CD4-positive, alpha-beta T cell treated with Interleukin-4 for 4 hours (primary cell): ENCODE data around the gene DNHD1.

Experiments
- DNase-seq: peaks from one replicate; pipeline ENCODE4 v3.0.0-alpha.2; 2020

DNHD1 gene

DNA sequence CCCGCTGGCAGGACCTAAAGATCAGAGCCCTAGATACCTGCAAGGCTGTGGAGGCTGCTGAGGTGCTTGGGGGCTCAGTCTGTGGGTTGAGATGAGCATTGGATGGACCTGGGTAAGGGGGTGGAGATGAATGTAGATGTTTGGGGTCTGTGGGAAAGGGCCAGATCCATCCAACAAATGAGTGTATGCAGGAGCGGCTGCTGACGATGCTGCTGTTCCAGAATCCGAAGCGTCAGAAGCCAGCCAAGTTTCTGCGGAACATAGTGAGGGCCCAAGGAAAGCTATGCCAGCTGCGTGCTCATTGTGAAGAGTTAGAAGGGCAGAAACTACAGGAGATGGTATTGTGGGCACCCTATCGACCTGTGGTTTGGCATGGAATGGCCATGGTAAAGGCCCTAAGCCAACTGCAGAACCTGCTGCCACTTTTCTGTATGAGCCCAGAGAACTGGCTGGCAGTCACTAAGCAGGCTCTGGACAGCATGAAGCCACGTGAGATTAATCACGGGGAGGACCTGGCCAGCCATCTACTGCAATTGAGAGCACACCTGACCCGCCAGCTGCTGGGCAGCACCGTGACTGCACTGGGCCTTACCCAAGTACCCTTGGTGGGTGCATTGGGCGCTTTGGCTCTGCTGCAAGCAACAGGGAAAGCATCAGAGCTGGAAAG, 69.8 kb downstream of the DNHD1 start:
- DNase-seq, result no peak

DNA sequence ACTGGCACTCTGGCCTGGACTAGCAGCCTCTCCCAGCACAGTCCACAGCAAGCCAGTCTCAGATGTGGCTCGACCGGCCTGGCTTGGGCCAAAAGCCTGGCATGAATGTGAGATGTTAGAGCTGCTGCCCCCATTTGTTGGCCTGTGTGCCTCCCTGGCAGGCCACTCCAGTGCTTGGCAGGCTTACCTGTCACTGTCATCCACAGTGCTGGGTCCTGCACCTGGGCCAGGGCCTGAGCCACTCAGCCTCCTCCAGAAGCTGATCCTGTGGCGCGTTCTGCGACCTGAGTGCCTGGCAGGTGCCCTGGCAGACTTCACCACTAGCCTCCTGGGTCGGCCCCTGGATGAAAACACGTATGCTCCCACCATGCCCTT, 70.3 kb downstream of the DNHD1 start:
- no peak for DNase-seq

DNA sequence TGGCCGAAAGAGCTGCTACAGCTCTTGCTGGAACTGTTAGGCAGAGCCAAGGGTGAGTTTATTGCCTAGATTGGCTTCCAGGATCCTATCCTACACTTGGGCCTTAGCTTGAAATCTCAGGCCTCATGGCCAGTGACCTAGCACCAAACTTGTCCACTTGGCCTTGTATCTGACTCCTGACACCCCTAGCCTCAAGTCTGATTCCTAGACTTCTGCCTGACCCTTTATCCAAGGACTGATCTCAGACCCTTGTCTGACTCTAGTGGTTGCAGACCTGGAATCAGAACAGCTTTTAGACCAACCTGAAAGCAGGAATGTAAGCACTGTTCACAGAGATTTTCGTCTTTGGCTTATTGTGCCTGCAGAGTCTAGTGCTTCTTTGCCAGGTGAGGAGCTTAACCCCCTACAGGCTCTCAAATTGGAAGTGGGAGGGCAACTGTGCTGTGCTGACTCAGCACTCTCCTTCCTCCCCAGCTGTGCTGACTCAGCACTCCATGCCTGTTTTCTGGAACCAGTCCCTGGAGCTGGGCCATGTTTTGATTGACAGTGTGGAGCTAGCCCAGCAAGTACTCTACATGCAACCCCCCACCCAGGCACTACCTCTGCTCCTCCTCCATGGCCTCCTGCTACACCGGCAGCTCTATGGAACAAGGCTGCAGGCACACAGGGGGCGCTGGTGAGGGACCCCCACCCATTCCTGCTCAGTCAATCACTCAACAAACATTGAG, 71.3 kb downstream of the DNHD1 start:
- DNase-seq, result no peak

DNA sequence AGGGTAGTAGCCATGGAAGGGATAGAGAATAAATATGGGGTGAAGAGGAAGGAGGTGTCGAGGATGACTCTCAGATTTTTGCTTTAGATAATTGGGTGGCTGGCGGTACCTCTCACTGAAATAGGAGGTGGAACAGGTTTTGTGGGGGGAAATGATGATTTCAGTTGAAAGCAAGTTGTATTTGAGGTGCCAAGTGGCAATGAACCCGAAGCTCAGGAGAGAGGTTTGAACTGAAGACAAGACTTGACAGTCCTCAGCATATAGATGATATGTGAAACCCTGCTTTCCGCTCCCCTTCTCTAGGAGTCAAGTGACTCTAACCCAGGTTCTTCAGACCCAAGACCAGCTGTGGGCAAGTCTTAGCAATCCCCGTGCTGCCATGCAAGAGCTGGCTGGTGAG, 72.6 kb downstream of the DNHD1 start:
- DNase-seq, result no peak

DNA sequence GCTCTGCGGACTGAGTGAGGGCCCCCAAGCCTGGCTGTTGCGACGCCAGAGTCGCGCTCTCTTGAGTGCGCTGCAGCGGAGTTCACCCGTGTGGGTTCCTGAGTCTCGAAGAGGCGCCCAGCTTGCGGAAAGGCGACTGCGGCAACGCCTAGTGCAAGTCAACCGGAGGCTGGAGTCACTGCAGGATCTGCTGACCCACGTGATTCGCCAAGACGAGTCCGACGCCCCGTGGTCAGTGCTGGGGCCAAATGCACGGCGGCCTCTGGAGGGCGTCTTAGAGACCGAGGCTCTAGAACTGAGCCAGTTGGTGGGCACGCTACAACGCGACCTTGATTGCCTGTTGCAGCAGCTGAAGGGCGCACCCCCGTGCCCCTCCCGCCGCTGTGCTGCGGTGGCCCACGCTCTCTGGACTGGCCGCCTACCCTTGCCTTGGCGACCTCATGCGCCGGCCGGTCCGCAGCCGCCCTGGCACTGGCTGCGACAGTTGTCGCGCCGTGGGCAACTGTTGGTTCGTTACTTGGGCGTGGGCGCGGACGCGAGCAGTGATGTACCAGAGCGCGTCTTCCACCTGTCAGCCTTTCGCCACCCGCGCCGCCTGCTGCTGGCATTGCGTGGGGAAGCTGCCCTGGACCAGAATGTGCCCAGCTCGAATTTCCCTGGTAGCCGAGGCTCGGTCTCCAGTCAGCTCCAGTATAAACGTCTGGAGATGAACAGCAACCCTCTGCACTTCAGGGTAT, 73.8 kb downstream of the DNHD1 start:
- no peak for DNase-seq

DNA sequence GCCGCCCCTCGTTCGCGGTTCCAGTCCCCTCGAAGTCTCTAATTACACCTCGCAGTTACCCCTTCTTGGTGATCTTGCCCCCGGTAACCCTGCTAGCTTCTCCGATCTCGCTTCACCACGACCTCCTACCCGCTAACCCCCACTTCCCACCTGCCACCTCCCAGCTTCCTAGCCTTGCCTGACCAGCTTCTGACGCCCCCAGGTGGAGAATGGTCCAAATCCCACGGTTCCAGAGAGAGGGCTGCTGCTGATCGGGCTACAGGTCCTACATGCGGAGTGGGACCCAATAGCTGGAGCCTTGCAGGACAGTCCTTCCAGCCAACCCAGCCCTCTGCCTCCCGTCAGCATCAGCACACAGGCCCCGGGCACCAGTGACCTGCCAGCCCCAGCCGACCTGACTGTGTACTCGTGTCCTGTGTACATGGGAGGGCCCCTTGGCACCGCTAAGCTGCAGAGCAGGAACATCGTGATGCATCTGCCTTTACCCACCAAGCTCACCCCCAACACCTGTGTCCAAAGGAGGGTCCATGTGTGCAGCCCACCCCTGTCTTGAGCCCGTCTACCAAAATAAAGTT, 74.4 kb downstream of the DNHD1 start:
- no peak for DNase-seq

DNA sequence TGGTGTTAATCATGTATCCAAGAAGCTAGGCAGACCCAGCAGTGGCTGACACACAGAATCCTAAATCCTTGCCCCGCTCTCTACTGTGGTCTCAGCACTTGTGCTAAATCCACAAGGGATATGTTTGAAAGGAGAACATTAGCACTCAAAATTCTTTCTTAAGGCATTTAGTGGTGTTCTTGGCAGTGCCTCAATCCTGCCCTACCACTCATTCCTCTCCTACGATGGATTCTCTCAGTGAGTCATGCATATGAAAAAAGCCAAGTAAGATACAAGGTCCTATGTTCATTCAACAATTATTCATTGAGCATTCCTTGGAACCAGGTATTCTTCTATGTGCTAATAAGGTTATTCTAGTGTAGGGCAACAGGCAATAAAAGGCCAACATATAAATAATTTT, 75.1 kb downstream of the DNHD1 start:
- DNase-seq, result no peak

DNA sequence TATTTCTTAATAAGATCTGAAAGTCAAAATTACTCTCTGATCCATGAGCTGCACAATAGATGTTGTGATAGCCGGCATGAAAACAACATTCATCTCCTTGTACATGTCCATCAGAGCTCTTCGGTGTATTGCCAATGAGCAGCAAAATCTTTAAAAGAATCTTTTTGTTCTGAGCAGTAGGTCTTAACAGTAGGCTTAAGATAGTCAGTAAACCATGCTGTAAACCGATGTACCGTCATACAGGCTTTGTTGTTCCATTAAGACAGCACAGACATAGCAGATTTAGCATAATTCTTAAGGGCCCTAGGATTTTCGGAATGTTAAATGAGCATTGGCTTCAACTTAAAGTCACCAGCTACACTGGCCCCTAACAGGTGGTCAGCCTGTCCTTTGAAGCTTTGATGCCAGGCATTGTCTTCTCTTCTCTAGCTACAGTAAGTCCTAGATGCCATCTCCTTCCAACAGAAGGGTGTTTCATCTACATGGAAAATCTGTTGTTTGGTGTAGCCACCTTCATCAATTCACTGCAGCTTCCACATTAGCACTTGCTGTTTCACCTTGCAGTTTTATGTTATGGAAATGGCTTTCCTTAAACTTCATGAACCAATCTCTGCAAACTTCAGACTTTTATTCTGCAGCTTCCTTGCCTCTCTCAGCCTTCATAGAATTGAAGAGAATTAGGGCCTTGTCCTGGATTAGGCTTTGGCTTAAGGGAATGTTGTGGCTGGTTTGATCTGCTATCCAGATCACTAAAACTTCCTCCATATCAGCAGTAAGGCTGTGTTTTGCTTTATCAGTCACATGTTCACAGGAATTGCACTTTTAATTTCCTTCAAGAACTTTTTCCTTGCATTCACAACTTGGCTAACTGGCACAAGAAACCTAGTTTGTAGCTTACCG, 78.0 kb downstream of the DNHD1 start:
- no peak for DNase-seq

DNA sequence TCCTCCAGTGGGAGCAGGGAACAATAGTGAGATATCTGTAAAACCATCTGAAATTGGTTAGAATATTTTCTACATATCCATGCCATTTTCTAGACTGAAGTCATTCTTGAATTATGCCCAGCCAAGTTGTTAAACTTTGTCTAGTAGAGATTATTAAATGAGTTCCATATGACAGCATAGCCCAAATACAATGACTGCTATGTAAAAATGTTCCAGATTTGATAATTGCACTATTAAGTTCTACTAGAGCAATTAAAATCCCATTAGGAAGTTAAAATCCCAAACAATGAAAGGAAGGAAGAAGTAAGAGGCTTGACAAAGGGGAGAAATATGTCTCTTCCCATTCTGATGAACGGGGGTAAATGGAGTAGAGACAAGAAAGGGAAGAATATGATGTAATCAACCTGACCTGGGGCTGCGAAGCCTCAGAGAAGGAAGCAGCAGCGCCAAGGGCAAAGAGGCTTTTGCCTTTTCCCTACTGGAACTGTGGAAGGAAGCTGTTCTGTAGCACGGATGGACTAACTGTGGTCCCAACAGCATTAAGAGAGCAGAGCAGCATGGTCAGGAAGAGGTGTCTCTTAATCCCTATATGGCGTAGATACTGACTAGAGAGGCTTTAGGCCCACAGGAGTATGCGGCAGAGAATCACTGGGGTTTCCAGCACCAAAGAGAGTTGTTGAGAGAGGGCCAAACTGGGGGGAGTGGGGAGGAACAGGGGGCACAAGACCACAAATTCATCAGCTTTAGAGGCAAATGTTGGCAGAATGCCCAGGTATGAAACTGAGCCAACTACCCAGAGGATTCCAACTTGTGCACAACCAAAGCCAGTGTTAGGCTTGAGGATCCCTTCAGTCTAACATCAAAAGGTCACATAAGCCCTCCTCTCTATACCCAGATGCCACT, 79.6 kb downstream of the DNHD1 start:
- DNase-seq, result no peak

DNA sequence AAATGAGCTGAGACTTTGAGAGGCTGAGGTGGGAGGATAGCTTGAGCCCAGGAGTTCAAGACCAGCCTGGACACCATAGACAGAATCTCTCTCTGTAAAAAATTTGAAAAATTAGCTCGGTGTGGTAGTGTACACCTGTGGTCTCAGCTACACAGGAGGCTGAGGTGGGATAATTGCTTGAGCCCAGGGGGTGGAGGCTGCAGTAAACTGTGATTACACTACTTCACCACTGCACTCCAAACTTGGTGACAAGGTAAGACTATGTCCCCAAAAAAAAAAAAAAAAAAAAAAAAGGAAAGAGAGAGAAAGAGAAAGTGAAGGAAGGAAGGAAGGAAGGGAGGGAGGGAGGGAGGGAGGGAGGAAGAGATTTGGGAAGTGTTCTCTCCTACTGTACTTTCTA, 81.1 kb downstream of the DNHD1 start:
- no peak for DNase-seq

DNA sequence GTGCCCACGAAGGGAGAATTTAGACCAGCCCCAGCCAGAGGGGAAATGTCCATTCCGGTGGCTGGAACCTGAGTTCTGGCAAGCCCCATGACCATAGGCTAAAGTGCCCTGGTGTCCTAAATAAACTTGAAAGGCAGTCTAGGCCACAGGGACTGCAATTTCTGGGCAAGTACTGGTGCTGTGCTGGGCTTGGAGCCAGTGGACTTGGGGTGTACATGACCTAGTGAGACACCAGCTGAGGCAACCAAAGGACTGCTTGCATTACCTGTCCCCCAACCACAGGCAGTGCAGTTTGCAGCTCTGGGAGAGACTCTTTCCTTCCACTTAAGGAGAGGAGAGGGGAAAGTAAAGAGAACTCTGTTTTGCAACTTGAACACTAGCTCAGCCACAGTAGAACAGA, 82.6 kb downstream of the DNHD1 start:
- DNase-seq, result no peak

DNA sequence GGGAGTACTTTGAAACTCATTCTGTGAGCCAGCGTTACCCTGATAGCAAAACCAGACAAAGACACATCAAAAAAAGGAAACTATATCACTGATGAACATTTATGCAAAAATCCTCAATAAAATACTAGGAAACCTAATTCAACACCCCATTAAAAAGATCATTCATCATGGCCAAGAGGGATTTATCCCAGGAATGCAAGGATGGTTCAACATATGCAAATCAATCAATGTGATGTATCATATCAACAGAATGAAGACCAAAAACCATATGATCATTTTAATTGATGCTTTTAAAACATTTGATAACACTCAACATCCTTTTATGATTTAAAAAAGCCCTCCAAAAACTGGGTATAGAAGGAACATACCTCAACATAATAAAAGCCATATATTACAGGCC, 86.5 kb downstream of the DNHD1 start:
- DNase-seq, result no peak

DNA sequence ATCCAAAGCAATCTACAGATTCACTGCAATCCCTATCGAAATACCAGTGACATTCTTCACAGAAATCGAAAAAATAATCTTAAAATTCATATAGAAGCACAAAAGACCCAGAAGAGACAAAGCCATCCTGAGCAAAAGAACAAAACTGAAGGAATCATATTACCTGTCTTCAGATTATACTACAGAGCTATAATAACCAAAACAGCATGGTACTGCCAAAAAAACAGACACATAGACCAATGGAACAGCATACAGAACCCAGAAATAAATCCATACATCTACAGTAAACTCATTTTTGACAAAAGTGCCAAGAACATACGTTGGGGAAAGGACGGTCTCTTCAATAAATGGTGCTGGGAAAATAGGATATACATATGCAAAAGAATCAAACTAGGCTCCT, 87.4 kb downstream of the DNHD1 start:
- DNase-seq, result no peak

DNA sequence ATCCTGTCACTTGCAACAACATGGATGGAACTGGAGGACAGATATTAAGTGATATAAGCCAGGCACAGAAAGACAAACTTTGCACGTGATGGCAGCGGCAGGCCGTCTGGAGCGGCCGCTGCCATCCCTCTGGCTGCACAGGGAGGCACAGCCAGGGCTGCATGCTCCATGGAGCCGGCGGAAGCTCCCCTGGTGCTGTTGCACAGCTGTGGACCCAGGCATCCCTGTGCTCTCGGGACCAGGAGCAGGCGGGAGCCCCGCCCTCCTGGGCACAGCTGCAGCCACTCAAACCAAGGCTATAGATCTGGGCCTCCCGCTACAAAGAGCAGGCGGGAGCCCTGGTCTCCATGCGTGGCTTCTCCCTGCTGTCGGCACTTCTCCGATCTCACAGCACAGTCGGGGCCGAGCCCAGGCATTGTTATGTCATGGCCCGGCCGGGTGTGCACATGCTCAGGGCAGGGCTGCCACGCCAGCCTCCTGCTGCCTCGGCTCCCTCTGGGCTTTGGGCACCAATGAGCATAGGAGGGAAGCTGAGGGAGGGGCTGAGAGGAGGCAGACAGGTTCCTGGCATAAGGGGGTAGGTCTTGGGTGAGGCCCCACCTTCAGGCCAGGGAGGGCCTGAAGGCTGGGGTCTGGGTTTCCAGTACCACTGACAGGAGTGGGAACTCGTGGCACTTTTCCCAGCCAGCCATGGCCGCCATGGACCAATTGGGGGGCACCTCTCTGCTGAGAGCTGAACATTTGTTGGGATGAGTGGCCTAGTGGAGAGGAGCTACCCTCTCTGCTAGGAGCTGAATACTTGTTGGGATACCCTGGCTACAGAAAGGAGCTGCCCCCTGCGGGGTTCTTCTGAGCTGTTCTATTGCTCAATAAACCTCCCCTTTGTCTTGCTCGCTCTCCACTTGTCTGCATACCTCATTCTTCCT, 89.6 kb downstream of the DNHD1 start:
- DNase-seq, result no peak

DNA sequence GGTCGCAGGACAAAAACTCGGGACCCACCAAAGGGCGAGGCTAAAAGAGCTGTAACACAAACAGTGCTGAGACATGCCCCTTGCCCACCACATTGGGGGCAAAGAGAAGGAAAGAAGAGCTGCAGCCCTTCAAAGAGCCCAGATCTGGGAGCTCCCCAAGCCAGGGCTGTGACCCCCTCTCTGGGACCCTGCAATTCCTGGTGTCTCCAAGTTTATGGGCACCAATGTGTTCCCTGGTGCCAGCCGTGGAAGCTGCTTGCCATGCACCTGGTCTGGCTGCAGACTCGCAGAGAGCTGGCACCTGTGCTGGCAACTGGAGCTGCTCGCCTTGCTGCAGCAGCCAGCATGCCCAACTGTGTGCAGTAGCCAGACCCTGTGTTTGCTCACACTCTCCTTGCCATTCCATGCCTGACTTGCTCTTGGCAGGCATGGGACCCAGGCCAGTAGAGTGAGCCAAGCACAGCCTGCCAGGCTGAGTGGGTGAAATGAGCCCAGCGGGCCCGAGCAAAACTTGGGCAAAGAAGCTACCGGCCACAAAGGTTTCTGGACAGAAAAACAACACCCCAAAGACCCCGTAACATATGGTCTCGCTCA, 90.4 kb downstream of the DNHD1 start:
- DNase-seq, result no peak

DNA sequence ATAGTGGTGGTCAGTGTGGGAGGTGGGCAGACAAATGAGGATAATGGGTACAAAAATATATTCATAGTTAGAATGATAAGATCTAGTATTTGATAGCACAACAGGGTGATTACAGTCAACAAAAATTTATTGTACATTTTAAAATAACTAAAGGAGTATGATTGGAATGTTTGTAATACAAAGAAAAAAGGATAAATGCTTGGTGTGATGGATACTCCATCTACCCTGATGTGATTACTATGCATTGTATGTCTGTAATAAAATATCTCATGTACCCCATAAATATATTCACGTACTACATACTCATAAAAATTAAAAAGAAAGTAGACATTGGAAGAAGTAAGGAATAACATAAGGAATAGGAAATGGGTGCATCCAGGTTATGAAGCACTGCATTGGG, 90.9 kb downstream of the DNHD1 start:
- no peak for DNase-seq

DNA sequence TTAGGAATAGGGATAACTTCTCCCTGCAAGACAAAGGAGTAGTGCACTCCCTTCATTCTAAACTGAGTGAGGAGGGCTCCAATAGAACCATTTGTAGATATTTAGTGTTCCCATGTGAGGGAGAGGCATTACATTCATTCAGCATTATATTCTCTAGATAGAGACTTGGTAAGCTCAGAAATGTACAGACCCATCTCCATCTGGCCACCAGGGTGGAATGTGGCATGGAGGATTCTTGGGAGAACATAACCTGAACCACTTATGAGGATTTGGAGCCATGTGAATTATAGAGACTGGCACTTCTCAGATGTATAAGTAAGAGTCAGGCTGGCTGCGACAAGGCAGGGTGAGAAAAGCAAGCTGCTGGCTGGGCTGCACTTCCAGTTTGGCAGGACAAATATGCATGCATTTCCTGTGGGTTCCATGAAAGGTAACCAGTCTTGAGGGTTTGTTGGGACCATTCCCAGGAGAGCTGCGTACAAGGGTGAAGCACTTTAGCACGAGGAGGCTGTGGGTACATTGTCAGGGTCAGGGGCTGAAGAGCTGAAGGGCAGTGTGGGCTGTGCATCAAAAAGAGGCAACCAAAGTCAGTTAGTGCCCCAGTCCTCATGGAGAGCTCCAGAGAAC, 97.2 kb downstream of the DNHD1 start:
- no peak for DNase-seq

DNA sequence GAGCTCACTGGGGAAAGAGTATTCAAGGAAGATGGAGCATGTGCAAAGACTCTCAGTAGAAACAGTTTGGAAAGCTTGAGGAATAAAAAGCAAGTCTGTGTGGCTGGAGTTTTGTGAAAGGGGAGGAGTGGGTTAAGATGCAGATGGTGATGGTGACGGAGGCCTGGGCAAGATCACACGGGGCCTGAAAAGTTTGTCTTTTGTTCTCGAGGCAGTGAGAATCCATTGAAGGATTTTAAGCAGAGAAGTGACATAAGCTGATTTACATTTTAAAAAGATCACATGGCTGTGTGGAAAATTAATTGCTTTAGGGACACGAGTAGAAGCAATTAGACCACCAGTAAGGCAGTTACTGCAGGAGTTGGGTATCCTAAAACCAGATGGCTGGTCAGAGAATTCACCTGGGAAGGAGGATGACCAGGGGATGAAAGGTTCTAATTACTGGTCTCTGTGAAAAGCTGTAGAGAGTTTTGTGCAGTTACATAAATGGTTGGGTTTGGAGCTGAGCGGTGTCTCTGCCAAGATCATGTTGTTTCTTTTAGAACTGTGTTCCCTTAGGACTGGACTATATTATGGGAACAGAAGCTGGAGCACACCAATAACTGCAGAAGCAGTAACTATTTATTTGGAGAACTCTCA, 99.3 kb downstream of the DNHD1 start:
- no peak for DNase-seq

DNA sequence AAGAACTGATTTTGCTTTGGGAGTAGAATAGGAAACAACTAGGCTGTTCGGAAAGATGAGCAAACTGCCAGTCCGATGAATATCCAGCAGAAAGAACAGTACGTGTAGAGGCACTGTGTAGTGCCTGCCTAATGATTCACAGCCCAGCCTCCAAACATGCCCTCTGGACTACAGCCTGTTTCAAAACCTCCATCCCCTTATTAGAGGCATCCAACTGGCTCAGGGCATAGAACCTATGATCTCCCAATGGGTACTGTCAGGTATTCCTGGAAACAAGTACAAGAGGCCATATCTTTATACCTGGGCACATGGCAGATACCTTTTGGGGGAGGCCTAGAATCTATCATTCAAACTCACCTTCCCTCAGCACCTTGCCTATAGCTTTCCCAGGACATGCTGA, 101.5 kb downstream of the DNHD1 start:
- DNase-seq, result no peak
